GM18505 (cell line): ENCODE results near the gene MYADML2.

ENCODE experiments used
- ATAC-seq: cut with Tn5 transposase; IDR thresholded peaks from one replicate; pipeline ENCODE4 v1.9.1; 2021; ENCODE audit not compliant: unreplicated experiment
- POLR2A ChIP-seq: IDR thresholded peaks from 4 replicates; pipeline ENCODE4 v1.6.1; 2011; ENCODE audit warnings: borderline replicate concordance; ENCODE audit not compliant: insufficient read depth, insufficient read length; ENCODE audit errors: extremely low read depth

MYADML2 gene

DNA sequence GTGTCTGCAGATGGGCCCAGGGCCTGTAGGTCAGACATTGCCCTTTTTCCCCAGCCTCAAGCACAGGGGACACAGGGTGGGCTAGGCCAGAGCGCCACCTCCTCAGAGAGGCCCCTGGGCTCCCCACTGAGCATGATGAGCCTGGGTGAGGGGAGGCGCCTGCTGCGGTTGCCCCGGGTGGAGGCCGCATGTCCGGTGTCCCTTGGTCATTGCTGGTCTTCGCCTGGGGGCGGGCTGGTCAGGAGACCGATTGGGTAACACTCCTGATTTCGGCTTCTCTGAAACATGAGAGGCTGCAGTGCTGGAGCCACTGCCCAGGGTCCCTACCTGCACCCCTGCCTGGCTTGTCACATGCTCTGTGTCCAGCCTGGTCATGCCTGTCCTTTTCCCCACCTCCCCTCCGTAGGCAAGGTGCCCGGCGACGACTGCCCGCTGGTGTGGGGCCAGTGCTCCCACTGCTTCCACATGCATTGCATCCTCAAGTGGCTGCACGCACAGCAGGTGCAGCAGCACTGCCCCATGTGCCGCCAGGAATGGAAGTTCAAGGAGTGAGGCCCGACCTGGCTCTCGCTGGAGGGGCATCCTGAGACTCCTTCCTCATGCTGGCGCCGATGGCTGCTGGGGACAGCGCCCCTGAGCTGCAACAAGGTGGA, 47.4 kb downstream of the MYADML2 start:
- ATAC-seq = no peak
- no peak for TF ChIP-seq POLR2A

DNA sequence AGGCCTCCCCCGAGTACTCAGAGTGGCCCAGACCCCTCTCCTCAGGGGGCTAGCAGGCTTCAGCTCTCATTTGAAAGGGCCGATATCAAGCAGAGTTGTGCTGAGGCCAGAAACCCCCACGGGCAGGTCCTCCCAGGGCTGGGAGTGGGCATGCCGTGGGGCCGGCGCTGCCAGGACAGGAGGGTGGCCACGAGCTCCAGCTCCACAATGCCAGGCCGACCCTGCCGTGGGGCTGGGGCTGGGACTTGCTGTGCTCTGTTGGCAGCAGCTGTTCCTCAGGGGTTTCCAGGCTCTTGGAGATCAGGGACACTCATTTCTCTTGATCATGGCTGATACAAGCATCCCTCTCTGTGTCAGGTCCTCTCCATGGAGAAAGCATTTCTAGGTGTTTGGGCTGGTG, 48.1 kb downstream of the MYADML2 start:
- ATAC-seq = no peak
- TF ChIP-seq POLR2A = no peak

DNA sequence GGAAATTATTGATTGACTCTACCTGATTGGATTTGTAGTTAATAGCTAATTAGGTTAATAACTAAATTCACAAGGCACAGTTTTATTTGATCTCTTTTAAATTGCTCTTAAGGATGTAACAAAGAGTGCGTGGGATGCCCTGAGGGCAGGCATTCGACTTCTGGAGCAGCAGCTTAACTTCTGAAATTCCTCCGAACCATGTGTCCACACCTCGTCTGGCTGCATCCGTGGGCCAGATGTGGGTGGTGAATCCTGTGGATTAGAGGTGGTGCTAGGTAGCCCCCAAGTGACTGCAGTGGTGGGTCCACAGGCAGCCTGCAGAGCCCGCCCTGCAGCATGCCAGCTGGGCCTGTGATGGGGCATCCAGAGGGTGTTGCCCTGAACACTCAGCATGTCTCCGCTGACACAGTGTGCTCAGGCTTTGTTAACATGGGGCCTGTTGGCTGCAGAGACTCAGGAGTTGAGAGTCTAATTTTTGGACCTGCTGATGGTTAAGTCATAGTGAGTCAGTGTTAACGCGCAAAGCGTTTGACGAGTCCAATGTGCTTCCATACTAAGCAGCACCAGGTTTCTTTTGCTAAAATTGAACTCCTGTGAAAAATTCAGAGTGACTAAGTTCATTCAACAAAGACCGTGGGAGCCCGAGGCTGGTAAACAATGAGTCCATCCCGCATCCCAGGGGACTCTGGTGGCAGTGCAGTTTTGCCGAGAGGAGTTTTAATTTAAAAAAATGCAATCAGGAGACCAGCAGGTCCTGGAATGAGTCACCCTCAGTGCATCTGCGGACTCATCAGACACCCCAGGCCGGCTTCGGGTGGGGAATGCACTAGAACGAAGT, 48.8 kb downstream of the MYADML2 start:
- no peak for ATAC-seq
- TF ChIP-seq POLR2A = no peak

DNA sequence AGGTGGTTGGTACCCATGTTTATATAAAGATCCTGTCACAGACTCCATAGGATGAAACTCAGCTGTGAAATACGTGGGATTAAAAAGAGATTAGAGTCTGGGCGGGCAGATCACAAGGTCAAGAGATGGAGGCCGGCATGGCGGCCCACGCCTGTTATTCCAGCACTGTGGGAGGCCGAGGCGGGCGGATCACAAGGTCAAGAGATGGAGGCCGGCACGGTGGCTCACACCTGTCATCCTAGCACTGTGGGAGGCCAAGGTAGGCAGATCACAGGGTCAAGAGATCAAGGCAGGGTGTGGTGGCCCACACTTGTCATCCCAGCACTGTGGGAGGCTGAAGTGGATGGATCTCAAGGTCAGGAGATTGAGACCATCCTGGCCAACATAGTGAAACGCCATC, 51.6 kb downstream of the MYADML2 start:
- ATAC-seq = no peak
- no peak for TF ChIP-seq POLR2A

DNA sequence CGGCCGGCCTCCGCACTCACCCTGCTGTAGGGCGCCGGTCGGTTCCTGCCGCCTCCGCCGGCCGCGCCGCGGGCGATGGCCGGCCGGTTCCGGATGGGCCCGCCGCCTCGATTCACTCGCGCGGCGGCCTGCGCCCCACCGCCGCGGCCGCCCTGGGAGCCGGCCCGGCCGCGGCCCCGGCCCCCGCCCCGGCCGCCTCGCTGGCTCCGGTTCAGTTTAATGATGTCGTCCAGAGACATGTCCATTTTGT, 55.8 kb downstream of the MYADML2 start:
- peak; percentile 27 for ATAC-seq
- no peak for TF ChIP-seq POLR2A

DNA sequence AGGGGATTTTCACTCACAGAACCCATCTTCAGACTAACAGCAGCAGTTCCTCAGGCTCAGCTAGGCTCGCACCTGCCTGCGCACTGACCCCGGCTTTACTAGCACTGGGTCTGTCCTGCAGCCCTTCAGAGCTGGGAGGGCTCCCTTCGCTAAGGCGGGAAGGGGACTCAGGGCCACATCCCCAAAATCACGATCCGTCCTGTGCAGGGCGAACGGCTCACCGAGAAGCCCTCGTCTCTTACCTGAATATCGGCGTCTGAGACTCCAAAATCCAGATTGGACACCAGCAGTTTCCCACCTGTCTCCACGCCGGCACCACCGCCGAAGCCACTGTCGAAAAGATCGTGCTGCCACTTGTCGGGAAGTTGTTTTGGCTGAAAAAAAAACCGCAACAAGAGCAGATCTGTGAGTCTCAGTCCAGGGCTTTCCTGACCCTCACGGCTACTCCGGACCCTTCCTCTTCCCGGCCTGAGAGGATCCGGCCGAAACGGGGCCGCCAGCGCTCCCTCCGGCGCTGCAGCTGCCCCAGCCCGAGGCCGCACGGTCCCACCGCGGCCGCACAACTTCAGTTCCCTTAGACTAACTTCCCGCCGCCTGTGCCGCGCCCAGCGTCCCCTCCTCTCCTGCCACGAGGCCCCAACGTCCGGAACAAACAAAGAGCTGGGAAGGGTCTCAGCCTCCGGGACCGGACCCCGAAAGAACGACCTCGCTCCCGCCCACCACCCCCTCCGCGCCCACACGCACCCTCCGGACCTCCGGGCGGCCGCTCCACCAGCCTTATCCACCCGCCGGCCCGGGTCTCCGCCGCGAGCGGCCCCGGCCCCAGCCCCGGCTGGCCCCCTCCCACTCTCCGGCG, 56.4 kb downstream of the MYADML2 start:
- TF ChIP-seq POLR2A = no peak
- no peak for ATAC-seq
